Measurements from ENCODE around the gene TMCC3. TPM values are rescaled to one million over a fixed set of nuclear protein-coding genes. Genes with fewer than 3 reads are reported as not detected.

The TMCC3 gene, protein sequence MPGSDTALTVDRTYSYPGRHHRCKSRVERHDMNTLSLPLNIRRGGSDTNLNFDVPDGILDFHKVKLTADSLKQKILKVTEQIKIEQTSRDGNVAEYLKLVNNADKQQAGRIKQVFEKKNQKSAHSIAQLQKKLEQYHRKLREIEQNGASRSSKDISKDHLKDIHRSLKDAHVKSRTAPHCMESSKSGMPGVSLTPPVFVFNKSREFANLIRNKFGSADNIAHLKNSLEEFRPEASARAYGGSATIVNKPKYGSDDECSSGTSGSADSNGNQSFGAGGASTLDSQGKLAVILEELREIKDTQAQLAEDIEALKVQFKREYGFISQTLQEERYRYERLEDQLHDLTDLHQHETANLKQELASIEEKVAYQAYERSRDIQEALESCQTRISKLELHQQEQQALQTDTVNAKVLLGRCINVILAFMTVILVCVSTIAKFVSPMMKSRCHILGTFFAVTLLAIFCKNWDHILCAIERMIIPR
- 0.90 to 1.6 TPM (median 1.2 TPM) in 5 replicates for total RNA-seq (2022; extraction: Qiagen RNA extraction)

DNA sequence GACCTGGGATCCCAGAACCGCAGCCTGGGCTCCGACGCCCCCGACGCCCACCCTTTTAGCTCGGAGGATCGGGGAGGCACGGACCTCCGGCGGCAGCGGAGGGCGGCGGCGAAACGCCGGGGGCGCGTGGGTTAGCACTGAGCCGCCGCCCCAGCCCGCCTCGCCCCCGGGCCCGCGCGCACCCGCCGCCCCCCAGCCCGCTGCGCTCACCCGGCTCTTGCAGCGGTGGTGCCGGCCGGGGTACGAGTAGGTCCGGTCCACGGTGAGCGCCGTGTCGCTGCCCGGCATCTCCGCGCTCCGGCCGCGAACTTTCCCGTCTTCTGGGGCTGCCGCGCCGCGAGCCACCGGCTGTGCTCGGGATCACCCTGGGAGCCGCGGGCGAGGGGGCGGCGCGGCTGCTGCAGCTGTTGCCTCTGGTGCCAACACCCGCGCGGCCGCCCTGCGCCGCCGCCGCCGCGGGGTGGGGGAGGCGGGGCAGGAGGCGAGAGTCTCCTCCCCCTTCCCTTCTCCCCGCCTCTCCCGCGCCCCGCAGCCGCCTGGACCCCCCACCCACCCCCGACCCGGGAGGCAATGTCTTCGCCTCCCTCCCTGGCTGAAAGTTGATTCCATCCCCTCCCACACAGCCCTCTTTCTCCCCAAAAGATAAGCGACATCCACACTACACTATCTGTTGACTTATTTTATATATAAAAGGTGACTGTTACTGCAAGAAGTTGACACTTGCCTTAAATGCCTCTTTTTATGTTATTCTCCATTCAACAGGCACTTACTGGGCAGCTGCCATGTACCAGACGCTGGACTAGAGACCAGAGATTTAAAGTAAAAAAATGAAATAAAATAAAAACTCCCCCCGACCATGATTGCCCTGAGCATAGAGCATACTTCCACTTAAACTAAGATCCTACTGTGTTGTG lies at the start of gene TMCC3:
TSS of gene TMCC3 (minus strand) at position 415 of the 914 bp plus-strand sequence. CDS start at position 288, 127 bp downstream.

Other genes with a start within 250 kb of the TMCC3 start
- gene CEP83, start 190.7 kb downstream of the TMCC3 start, total RNA-seq (2022; extraction: Qiagen RNA extraction), result 6.8 to 9.7 TPM (median 8.6 TPM) in 5 replicates